GM19372 (cell line): ENCODE results near the gene ARHGAP22.

Experiments used
- ATAC-seq: cut with Tn5 transposase; IDR thresholded peaks from one replicate; pipeline ENCODE4 v1.9.1; 2021; ENCODE audit warnings: mild to moderate bottlenecking, low read depth, moderate library complexity; ENCODE audit not compliant: unreplicated experiment

ARHGAP22 gene

GRCh38 chr10:48457949-48458661 is 146.8 kb downstream of the ARHGAP22 start:
- no peak for ATAC-seq

GRCh38 chr10:48456808-48457761 is 147.8 kb downstream of the ARHGAP22 start:
- no peak for ATAC-seq

GRCh38 chr10:48456361-48456804 is 148.5 kb downstream of the ARHGAP22 start:
- ATAC-seq: no peak

- no peak for ATAC-seq
These were observed 149.3 kb downstream of the ARHGAP22 start for GRCh38 chr10:48455392-48456151.

- ATAC-seq: no peak
These were observed 149.8 kb downstream of the ARHGAP22 start for GRCh38 chr10:48455055-48455391.

GRCh38 chr10:48454302-48455054 is 150.4 kb downstream of the ARHGAP22 start:
- no peak for ATAC-seq

GRCh38 chr10:48453451-48454301 is 151.2 kb downstream of the ARHGAP22 start:
- no peak for ATAC-seq

- ATAC-seq: no peak
These were observed 151.9 kb downstream of the ARHGAP22 start for GRCh38 chr10:48452879-48453412.

- no peak for ATAC-seq
These were observed 152.6 kb downstream of the ARHGAP22 start for GRCh38 chr10:48451969-48452878.

- ATAC-seq: no peak
These were observed 154.0 kb downstream of the ARHGAP22 start for GRCh38 chr10:48450741-48451466.

GRCh38 chr10:48450233-48450740 is 154.6 kb downstream of the ARHGAP22 start:
- ATAC-seq: no peak

GRCh38 chr10:48449501-48450232 is 155.2 kb downstream of the ARHGAP22 start:
- no peak for ATAC-seq

GRCh38 chr10:48448796-48449195 is 156.1 kb downstream of the ARHGAP22 start:
- ATAC-seq: no peak

GRCh38 chr10:48447356-48448215 is 157.3 kb downstream of the ARHGAP22 start:
- ATAC-seq: no peak

- no peak for ATAC-seq
These were observed 158.1 kb downstream of the ARHGAP22 start for GRCh38 chr10:48446785-48447184.

- no peak for ATAC-seq
These were observed 158.9 kb downstream of the ARHGAP22 start for GRCh38 chr10:48445932-48446331.
